ENCODE data around the gene CTDSPL.
A peak's percentile ranks its signal among the peaks of the same experiment; 100 is the strongest.
"Not testable (repeated sequence)": the region's sequence is repeated elsewhere in the genome, so short reads cannot be mapped to it uniquely, and the experiment has no call there.

Gene CTDSPL

DNA sequence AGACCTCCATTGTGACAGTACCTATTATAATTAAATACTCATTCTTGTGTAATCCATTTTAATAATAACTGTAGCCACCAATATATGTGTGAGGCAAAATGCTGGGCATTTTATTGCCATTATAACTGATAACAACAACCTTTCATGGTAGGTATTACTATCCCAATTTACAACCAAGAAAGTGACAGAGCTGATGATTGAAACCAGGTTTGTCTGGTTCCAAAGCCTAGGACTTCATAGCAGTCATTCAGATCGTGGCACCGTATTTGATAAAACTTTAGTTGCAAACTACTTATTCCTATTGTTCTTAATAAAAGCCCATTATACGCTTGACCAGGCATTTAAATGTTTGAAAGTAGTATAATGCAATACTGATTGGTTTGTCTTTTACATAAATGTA is 102.5 kb downstream of the CTDSPL start:
- DNase-seq (ENCODE audit: low read depth, low spot score): no peak

DNA sequence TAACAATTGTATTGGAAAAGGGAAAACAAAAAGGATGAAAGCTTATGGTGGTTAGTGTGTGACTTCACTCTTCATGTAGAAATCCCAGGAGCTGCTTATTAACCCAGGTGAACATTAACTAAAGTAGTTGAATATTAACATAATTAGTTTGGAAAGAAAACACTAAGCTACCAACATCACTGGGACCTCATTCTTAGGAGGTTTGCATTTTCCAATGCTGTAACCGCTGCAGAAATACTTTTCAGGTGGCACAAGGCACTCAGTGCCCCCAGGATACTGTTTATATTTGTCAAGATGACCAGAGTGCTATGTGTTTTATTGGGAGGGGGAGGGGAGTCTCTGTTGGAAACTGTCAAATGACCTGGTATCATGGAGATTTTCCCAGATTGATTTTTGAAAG is 103.0 kb downstream of the CTDSPL start:
- no peak for DNase-seq (ENCODE audit: low read depth, low spot score)

DNA sequence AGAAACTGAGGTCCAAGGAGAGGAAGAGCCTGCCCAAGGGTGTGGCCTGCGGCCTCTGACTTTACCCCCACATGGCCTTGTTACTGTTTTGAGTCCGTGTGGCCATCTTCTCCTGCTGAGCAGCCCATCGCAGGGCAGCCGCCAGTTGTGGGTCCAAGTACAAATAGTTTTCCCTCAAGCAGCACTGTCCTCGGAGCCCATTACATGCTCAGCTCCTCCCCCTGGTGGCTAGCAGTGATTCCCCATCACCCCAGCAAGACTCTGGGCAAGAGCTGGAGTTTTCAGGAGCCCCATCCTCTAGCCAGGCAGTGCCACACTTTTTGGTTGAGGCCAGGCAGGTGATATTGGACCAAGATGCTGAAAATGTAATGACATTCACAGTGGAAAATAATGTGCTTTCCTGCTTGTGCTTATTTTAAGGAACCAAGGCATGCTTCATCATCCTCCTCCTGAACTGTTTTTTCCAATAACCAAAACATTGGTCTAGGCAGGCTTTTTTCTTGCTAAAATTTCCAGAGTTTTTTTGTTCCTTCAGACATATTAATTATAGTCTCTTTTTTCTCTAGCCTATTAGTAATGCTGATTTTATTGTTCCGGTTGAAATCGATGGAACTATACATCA is 105.7 kb downstream of the CTDSPL start:
- DNase-seq (ENCODE audit: low read depth, low spot score): peak; percentile 83

DNA sequence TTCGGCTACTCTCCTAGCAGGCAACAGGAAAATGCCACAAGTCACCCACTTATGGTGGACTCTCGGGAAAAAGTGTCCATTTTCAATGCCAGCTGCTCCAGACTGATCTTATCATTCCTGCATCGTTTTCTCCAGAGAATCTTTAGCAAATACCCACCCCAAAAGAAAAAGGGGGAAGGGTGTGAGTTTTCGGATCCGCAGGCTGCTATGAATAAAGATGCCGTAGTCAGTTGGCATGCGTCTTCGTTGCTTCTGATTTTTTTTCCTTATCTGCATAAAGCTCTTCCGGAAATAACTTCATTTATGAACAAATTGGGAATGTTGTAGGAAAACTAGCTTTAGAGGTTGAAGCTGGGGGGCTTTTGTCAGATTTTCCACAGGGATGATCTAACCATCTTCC is 106.5 kb downstream of the CTDSPL start:
- DNase-seq (ENCODE audit: low read depth, low spot score): no peak

DNA sequence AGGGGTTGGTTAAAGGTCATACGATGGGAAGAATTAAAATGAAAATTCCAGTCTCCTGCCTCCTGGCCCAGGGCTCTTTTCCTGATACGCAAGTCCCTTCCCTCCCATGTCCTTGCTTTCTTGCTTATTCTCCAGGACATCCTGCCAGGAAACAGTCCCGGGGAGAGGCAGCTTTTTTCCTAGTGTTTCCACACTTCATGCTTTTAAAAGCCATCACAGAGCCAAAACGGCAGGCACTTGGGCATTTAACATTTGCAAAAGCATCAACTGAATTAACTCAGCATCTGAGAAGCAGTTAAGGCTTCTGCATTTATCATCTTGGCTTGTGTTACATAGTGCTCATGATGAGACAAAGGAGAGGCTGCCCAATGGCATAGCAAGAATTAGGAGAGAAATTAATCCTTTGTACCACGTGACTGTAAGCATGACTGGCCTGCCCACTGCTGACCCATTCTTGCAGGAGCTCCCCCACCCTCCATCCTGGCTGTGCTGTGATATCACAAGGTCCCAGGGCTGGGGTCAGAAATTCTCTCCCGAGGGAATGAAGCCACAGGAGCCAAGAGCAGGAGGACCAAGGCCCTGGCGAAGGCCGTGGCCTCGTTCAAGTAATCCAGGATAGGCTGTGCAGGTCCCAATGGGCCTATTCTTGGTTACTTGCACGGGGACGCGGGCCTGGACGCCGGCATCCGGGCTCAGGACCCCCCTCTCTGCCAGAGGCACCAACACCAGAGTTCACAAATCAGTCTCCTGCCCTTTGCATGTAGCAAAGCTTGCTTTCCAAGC is 107.3 kb downstream of the CTDSPL start:
- no peak for DNase-seq (ENCODE audit: low read depth, low spot score)

DNA sequence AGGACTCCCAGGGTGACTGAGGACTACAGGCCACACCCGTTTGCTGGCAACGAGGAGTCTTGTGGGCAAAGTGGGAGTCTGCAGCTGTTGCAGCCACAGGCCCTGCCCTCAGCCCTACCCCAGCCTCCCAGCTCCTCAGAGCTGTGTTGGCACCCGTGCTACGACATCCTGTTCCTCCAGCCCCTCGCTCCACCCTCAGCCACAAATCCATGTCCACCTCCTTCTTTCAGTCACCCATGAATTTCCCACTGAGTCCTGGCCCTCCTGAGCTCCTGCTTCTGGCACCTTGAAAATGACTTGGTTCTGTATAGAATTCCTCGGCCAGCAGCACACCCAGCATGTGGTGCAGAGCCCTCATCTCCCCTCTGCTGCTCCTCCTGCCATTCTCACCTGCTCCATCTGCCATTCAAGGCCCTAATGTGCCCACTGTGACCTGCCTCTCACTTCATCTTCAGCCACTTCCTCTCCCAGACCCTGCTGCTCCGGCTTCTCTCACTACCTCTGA is 108.0 kb downstream of the CTDSPL start:
- no peak for DNase-seq (ENCODE audit: low read depth, low spot score)

DNA sequence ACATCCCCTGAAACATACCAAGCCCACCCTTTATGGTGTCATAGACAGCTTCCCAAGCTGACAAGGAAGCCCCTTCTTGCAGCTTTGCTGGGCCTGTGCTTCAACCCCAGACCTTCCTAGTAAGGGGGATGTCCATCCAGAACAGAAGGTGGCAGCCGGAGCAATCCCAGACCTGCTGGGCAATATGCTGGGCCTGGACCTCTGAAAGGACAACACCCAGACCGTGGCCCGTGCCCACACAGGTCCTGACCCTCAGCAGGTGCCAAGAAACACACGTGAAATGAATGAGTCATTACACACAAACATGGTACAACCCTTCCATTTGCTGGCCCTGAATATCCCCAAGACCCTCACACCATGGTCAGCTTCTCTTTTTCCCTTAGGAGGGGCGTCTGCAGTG is 109.1 kb downstream of the CTDSPL start:
- DNase-seq (ENCODE audit: low read depth, low spot score): no peak

DNA sequence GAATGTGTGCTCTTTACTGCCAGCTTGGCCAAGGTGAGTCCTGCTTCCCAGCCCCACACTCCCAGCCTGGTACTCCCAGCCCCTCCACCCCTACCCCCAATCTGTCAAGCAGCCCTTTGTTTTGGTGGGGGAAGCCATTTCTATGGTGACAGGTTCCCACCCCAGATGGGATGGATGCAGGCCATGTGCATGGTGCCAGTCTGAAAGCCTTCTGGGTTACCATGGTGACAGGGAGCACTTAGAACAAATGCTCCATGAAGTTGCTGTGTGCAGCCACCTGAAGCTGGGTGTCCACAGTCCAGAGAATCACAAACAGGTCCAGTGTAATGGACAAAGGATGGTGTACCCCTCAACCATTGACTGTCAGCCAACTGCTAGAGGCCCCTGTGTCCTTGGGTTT is 109.8 kb downstream of the CTDSPL start:
- DNase-seq (ENCODE audit: low read depth, low spot score): no peak

DNA sequence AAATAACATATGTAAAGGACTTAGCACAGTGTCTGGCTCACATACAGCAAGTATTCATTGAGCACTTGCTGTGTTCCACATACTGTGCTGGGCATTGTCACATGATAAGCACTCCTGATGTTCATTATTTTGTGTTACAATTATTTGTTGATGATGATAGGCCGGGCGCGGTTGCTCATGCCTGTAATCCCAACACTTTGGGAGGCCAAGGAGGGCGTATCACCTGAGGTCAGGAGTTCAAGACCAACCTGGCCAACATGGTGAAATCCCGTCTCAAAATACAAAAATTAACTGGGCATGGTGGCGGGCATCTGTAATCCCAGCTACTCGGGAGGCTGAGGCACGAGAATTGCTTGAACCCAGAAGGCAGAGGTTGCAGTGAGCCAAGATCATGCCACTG is 110.4 kb downstream of the CTDSPL start:
- not testable (repeated sequence) for DNase-seq (ENCODE audit: low read depth, low spot score)

DNA sequence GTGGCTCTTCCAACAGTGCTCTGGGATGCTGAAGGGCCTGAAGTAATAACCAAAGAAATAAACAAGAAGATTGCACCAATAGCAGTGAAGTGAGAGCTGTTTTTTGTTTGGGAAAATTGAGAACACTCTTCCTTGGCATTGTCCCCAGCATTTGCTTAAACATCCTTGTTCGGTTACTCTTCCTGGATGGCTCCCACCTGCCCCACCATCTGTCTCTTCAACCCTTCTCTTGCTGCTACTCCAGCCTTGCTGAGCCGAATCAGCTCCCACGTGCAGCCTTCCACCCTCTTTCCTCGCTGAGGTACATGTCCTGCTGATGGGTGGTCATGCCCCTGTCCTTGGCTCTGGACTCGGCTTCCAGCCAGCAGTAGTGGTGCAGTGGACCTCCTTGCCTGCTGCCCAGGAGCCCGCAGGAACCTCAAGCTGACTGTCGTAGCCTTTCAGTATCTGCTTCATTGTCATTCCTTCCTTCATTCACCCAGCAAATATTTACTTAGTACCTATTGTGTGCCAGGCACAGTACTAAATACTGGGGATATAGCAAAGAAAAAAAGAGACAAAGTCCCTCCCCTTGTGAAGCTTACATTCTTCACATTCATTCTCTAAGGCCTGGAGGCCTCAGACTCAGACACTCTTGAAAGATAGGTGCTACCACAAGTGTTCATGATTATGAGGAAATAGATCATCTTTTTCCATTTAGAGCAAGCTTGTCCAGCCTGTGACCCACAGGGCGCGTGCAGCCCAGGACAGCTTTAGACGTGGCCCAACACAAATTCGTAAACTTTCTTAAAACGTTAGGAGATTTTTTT is 111.8 kb downstream of the CTDSPL start:
- DNase-seq (ENCODE audit: low read depth, low spot score): no peak

DNA sequence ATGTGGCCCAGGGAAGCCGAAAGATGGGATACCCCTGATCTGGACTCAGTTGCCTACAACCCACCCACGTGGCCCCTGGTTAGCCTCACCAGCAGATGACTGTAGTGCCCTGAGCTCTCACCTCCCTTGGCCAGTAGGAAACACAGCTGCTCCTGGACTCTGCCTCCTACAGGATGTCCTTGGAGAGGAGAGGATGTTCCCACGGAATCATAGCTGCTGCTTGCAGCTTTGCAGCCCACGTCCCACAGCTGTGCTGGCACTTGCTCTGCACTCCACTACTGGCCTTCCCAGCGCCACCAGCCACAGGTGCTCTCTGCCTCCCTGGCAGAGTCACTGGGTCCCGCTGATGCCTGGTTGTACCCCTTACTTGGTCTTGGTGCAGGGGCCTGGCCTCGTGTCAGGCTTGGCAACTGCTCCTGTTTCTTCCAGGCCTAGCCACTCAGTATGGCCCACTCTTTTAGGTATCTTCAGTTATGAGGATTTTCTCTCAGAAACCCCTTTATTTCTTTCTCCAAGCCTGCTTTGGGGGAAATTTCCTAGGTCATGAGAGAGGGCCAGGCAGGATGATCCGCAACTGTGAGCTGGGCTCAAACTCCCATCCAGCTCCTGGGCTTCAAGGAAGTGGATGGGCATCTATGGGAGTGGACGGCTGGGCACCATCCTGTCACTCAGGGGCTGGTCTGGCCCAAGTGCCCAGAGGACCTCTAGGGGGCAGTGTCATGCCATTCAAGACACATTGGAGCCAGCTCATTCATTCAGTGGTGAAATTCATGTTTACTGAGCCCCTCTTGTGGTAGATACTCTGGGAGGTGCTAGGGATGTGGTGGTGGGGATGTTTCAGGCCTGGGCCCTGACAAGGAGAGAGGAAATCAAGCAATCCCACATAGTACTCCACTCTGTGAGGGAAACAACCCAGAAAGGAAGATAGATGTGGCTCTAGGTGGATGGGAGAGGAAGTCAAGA is 112.7 kb downstream of the CTDSPL start:
- peak; percentile 71 for DNase-seq (ENCODE audit: low read depth, low spot score)

DNA sequence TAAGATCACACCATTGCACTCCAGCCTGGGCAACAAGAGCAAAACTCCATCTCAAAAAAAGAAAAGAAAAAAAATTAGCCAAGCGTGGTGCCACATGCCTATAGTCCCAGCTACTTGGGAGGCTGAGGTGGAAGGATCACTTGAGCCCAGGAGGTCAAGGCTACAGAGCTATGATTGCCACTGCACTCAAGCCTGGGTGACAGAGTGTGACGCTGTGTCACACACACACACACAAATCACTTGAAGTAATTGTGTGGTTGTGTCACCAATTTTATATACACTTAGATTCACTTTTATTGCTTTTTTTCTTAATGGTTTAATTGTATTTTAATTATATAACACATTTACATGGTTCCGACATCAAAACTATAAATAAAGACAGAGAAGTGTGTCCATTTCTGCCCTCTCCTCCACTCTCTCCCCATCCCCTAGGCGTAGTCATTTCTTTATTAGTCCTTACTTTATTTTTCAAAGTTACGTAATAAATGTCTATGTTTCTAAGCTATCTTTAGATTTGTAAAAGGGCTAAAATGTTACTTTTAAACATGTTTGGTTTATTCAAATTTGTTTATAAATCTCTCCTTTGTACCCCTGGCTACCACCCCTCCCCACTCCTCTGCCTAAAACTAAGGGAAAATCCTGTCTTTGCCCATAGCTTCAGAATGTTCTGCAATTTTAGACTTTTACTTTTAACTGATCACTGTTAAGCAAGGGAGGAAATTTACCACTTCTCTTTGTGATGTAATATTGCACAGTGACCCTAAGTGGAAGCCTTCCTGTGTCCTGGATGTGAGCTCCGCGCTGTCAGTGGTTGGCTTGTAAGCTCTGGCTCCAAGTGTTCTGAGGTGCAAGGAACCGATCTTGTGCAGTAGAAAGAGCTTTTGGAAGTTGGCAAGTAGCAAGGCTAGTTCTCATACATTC is 118.1 kb downstream of the CTDSPL start:
- no peak for DNase-seq (ENCODE audit: low read depth, low spot score)

DNA sequence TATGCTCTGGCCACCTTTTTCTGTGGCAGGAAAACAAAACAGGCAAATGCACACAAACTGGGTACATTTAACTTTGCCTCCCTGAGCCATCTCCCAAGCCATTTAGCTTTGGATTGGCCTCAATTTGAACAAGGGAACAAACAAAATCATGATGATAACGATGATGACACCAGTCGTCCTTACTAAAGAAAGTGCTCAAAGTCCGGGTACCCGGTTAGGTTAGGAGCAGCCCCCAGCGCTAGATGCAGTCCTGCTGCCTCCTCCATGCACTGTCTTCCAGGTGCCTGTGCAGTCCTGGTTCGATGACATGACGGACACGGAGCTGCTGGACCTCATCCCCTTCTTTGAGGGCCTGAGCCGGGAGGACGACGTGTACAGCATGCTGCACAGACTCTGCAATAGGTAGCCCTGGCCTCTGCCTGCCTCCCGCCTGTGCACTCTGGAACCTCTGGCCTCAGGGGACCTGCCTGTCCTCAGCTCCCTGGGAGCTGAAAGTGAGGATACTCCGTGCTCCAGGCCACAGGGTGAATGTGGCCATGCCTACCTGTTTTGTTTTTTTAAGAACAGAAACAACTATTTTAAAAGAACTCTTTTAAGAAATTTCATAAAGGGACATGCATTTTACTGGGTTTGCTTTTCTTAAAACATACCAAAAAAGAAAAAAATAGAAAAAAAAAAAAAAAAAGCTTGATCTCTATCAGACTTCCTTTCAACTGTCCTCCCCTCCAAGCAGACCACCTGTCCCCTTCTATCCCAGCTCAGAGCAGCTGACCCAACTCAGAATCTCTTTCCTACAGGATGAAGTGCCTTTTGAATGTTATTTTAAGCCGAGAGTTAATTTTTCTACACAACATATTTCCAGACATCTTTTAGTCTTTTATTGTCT is 119.0 kb downstream of the CTDSPL start:
- no peak for DNase-seq (ENCODE audit: low read depth, low spot score)

DNA sequence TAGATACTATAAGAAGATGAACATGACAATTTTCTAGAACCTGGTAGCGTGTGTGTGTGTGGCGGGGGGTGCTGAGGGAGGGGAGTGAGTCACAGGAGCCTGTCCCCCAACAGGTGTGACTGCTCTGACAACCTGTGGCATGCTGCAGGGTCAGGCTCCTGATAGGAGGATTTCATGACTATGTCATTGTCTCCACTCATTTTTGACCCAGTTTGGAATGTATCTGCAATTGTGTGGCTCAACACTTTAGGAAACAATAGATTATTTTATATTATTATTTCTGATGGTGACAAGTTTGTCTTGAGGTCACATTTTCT is 119.6 kb downstream of the CTDSPL start:
- DNase-seq (ENCODE audit: low read depth, low spot score): no peak

DNA sequence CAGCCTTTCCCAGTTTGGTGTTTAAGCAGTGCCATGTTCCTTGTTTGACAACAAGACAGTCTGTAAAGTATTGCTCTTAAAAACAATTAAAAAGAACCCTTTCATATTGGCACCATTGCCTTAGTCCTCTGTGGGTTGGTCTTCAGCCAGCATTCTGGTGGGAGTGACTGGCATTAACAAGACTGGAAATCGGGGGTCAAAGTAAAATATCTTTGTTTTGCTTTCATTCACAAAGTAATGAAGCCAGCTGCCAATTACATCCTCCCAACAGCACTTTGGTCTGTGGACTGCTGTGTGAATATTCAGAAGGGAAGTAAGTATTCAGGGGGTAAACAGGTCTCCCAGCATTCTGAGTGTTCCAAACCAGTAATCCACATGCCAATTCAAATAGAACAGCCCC is 120.7 kb downstream of the CTDSPL start:
- no peak for DNase-seq (ENCODE audit: low read depth, low spot score)

DNA sequence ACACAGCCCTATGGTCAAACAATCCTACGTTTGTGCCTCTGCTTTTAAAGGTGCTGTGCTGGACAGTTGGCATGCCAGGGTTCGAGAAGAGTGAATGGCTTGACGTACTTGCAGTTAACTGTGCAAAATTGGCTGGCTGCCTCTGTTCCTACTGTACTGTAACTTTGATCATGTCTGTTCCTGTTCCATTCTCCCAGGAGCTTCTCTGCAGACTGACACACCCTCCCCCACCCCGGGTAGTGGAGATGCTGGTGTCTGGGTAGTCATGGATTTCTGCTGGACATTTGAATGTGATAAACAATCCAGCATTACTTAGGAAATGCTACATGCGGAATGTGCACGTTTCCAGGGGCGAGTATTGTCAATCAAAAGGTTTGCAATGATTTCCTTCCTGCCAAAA is 122.4 kb downstream of the CTDSPL start:
- DNase-seq (ENCODE audit: low read depth, low spot score): no peak

DNA sequence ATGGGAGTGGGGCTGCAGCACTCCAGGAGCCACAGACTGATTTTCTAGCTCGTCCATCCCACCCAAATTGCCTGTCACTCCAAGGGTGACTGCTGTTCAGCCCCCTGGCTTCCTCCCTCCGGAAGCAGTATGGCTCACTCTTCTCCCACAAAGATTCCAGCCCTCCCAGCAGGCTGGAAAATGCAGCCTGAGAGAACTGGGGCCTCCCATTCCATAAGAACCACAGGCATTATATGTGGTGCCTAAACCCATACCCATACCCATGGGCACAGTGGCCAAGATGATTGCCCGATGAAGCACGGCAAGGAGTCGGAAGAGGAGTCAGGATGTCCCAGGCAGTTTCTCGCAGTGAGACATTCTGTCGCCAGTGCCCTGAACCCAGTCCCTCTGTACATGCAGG is 122.9 kb downstream of the CTDSPL start:
- DNase-seq (ENCODE audit: low read depth, low spot score): no peak

DNA sequence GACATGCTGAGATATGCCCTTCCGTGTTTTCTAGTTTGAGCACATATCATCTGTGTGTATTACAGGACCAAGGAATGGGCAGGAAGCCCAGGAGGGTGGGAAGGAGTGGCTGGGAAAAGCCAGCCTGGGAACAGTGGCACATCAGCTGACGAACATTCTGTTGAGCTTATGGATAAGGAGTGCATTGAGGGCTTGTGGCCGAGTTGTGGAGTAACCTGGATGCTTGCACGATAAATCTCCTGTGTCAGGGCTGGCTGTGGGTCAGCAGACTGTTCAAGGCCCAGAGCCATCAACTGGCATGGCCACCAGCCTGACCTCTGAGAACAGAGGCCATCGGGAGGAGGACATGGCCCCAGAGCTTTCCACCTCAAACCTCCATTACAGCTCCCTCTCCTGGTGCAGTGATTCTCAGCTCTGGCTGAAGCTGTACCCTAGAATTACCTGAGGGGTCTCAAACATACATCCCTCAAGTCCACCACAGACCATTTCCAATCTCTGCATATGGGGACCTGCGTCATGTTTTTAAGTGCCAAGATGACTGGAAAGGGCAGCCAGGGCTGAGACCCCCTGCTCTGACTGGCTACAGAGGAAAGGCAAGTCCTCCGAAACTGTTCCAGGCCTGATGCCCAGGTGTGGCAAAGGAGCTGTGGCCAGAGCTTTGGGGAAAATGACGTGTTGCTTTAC is 124.1 kb downstream of the CTDSPL start:
- DNase-seq (ENCODE audit: low read depth, low spot score): no peak
